AG20443 (cell line): ENCODE measurements around the gene SWSAP1.

Experiments
- DNase-seq: peaks from one replicate; pipeline ENCODE4 v3.0.0; 2012; ENCODE audit warnings: low spot score, mixed read lengths

Gene SWSAP1

GRCh38 chr19:11355160-11356073 is 19.0 kb upstream of the SWSAP1 start, which contains the start of gene PLPPR2:
TSS of gene PLPPR2 (plus strand) at chr19:11355432. CDS start at chr19:11357674, 2,242 bp downstream.
- DNase-seq: peak; percentile 98

- DNase-seq: no peak
Observed at GRCh38 chr19:11356074-11356397, 18.4 kb upstream of the SWSAP1 start.

DNA sequence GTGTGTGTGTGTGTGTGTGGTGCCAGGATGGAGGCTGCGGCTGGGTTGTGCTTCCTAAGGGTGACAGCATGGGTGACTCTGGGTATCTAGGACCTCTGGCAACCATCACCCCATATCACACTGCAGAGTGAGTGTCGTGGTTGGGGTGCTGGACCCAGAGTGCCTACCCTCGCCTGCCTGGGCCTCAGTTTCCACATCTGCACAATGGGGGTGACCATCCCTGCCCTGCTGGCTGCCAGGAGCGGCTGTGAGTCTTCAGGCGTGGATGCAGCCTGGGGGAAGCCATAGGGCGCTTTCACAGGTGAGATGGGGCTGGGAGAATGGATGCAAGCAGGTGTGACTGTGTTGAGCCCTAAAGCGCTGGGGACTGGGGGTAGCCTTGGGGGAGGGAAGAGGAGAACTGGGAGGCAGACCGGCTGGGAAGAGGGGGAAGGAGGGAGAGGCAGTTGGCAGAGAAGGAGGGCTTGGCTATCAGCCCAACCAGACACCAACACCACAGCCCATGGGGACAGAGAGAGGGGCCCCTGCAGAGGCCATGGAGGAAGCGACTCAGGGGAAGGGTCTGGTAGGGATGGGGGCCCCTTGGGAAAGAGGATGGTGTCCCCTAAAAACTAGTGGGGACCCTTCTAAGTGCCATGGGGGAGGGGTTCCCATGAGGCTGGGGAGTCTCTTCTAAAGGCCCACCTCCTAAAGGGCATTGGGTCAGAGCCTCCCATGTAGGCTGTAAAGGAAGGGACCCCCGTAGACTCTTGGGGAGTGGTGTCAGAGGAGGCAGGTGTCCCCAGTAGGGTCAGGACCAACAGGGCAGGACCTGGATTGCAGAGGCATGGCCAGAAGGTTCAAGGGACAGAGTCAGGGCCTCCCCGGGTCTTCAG is 17.6 kb upstream of the SWSAP1 start:
- no peak for DNase-seq

GRCh38 chr19:11359421-11359820 is 15.0 kb upstream of the SWSAP1 start:
- DNase-seq: no peak

GRCh38 chr19:11361037-11361770 is 13.3 kb upstream of the SWSAP1 start:
- DNase-seq: no peak

DNA sequence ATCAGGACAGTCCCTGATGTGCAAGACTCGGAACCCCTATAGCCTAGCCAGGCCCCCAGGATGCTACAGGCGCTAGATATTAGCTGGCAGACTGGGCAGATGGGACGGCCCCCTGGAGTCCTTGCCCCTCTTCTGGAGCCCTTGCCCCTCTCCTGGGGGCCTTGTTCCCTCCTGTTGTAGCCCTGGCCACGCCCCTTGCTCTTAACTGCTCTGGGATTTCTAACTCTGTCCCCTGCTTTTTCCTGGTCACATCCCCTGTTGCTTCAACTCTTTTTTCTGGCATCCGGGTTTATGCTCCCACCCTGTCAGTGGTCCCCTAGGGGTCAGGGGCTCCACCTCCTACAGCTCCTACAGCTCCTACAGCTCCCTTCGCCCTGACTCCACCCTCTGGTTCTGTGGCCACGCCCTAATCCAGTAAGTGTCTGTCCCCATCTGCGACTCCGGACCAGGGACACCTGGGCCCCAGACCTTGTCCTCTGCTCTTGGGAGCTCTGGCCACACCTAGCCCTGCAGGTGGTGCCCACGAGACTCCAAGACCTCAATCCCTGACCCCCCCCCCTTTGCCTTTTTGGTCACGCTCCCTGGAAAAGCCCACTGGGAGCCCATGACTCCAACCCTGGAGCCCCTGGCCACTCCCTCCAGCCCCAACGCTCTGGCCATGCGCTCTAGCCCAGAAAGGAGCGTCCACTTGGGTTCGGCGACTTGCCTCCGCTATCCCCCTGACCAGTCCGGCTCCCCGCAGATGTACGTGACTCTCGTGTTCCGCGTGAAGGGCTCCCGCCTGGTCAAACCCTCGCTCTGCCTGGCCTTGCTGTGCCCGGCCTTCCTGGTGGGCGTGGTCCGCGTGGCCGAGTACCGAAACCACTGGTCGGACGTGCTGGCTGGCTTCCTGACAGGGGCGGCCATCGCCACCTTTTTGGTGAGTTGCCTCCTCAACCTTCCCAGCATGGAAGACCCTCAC is 12.4 kb upstream of the SWSAP1 start:
- no peak for DNase-seq

- DNase-seq: no peak
Observed at GRCh38 chr19:11363881-11364280, 10.6 kb upstream of the SWSAP1 start.

GRCh38 chr19:11364296-11364904 is 10.1 kb upstream of the SWSAP1 start:
- DNase-seq: no peak

DNA sequence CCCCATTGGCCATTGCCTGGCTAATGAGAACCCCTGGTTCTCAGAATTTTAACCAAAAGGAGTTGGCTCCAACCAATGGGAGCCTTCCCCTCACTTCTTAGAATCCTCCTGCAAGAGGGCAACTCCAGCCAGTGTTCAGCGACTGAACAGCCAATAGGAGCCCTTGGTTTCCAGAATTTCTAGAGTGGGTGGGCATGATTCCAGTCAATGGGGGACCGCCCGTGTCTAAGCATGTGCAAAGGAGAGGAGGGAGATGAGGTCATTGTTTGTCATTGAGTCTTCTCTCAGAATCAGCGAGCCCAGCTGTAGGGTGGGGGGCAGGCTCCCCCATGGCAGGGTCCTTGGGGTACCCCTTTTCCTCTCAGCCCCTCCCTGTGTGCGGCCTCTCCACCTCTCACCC is 9.5 kb upstream of the SWSAP1 start:
- DNase-seq: no peak

GRCh38 chr19:11365557-11366117 is 8.8 kb upstream of the SWSAP1 start:
- no peak for DNase-seq

- DNase-seq: no peak
Observed at GRCh38 chr19:11367528-11367927, 6.9 kb upstream of the SWSAP1 start.

GRCh38 chr19:11370744-11371143 is 3.7 kb upstream of the SWSAP1 start:
- no peak for DNase-seq

- no peak for DNase-seq
Observed at GRCh38 chr19:11373166-11373884, 1.1 kb upstream of the SWSAP1 start.

DNA sequence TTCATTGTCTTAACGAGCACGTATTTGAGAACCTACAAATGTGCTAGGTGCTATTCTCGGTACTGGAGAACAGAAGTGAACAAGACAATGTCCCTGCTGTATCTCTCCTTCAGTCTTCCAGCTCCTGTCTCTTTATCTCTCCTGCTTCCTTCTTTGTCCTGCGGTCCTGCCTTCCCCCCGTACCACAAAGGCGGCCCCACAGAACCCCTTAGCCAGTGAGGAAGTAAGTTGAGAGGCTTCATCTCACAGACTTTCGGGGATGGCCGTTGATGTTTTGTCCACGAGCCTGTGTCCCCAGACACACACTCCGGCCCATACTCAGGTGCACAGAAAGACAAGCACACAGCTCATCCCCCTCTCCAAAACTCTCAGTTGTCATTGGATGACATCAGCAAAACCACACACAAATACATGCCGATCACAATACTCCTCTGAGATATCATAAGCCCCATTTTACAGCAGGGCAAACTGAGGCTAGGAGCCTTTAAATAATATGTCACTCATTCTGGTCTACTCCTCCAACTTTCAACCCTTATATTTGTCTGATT is 507 bp upstream of the SWSAP1 start:
- DNase-seq: no peak

GRCh38 chr19:11375143-11375948 is 880 bp downstream of the SWSAP1 start:
- no peak for DNase-seq

GRCh38 chr19:11377237-11377636 is 2.8 kb downstream of the SWSAP1 start:
- DNase-seq: peak; percentile 55

GRCh38 chr19:11377756-11378155 is 3.3 kb downstream of the SWSAP1 start:
- DNase-seq: no peak
